Osteoblast (primary cell): ENCODE results near the gene CRIP1. TPM values are rescaled to one million over a fixed set of nuclear protein-coding genes. Genes with fewer than 3 reads are reported as not detected.

Experiments used
- DNase-seq: peaks from one replicate; pipeline ENCODE4 v3.0.0; 2011; ENCODE audit warnings: low spot score, mixed read lengths; ENCODE audit not compliant: insufficient read length; ENCODE audit errors: missing footprints
- H2AFZ ChIP-seq: 2 replicates; pipeline ENCODE4 v1.6.0; 2011; ENCODE audit warnings: mild to moderate bottlenecking, low read length
- H3K27ac ChIP-seq: 2 replicates; pipeline ENCODE4 v1.5.1; 2011; ENCODE audit warnings: mild to moderate bottlenecking, low read depth, low read length, moderate library complexity
- H3K27me3 ChIP-seq: 2 replicates; pipeline ENCODE4 v1.6.0; 2012; ENCODE audit warnings: mild to moderate bottlenecking, control low read depth, inconsistent platforms, low read length, moderate library complexity; ENCODE audit not compliant: insufficient read depth
- H3K36me3 ChIP-seq: 2 replicates; pipeline ENCODE4 v1.5.1; 2011; ENCODE audit warnings: mild to moderate bottlenecking, low read length, control low read depth, moderate library complexity; ENCODE audit not compliant: insufficient read depth
- H3K4me1 ChIP-seq: 2 replicates; pipeline ENCODE4 v1.5.1; 2011; ENCODE audit warnings: mild to moderate bottlenecking, low read length, control low read depth, moderate library complexity; ENCODE audit not compliant: insufficient read depth
- H3K4me2 ChIP-seq: 2 replicates; pipeline ENCODE4 v1.6.0; 2011; ENCODE audit warnings: mild to moderate bottlenecking, low read length; ENCODE audit not compliant: insufficient read depth
- H3K4me3 ChIP-seq: fragments of 200-600 bp; sonication (generic); 3 replicates; pipeline ENCODE4 v1.5.1; 2012; ENCODE audit warnings: mild to moderate bottlenecking, low read length, inconsistent platforms; ENCODE audit not compliant: insufficient read depth
- H3K79me2 ChIP-seq: 2 replicates; pipeline ENCODE4 v1.6.0; 2012; ENCODE audit warnings: mild to moderate bottlenecking, low read length, control low read depth, inconsistent platforms; ENCODE audit not compliant: insufficient read depth
- H3K9me3 ChIP-seq: 2 replicates; pipeline ENCODE4 v1.5.1; 2011; ENCODE audit warnings: low read depth, low read length, control low read depth
- H4K20me1 ChIP-seq: 2 replicates; pipeline ENCODE4 v1.6.0; 2012; ENCODE audit warnings: mild to moderate bottlenecking, low read length, control low read depth; ENCODE audit not compliant: insufficient read depth
- CTCF ChIP-seq: IDR thresholded peaks from 2 replicates; pipeline ENCODE4 v1.5.1; 2011; ENCODE audit warnings: mild to moderate bottlenecking, low read depth, low read length, moderate library complexity; ENCODE audit errors: extremely low read depth
- total RNA-seq: library from RNA; depleted of rRNA; stranded (reverse); fragments of >200 nt; gene quantifications from 2 replicates; pipeline ENCODE4 v1.2.3, GENCODE V29; 2012

CRIP1 gene
- total RNA-seq, 1 donor = 8.7 TPM

- no peak for TF ChIP-seq CTCF
- Histone ChIP-seq H3K27me3 (no peaks in the 10 kb centered on the region), H4K20me1 (peaks cover 52% of the 10 kb centered on the region), H3K9me3 (no peaks in the 10 kb centered on the region), H3K4me1 (no peaks in the 10 kb centered on the region), H3K79me2 (peaks cover 70% of the 10 kb centered on the region), H2AFZ (no peak overlapping the region), H3K27ac (no peak overlapping the region), H3K36me3 (peaks cover 8% of the 10 kb centered on the region), H3K4me3 (no peak overlapping the region), H3K4me2 (no peak overlapping the region)
- no peak for DNase-seq
Measured at GRCh38 chr14:105439179-105439578, 47.5 kb upstream of the CRIP1 start.

- H4K20me1 ChIP-seq = peaks cover 48% of the 10 kb centered on the region
- peaks cover 8% of the 10 kb centered on the region for H3K36me3 ChIP-seq
- TF ChIP-seq CTCF = peak; percentile 15
- peaks cover 62% of the 10 kb centered on the region for H3K79me2 ChIP-seq
- no peak overlapping the region for H2AFZ ChIP-seq
- no peak overlapping the region for H3K27ac ChIP-seq
- H3K4me3 ChIP-seq = no peak overlapping the region
- H3K4me2 ChIP-seq = no peak overlapping the region
- no peaks in the 10 kb centered on the region for H3K9me3 ChIP-seq
- peak; percentile 91 for DNase-seq
- no peaks in the 10 kb centered on the region for H3K27me3 ChIP-seq
- no peaks in the 10 kb centered on the region for H3K4me1 ChIP-seq
Measured at GRCh38 chr14:105439710-105440553, 46.8 kb upstream of the CRIP1 start.

- no peaks in the 10 kb centered on the region for H3K4me1 ChIP-seq
- H3K36me3 ChIP-seq = peaks cover 8% of the 10 kb centered on the region
- H3K4me2 ChIP-seq = no peak overlapping the region
- no peak overlapping the region for H2AFZ ChIP-seq
- peaks cover 59% of the 10 kb centered on the region for H3K79me2 ChIP-seq
- DNase-seq = no peak
- TF ChIP-seq CTCF = no peak
- H3K27me3 ChIP-seq = no peaks in the 10 kb centered on the region
- no peak overlapping the region for H3K4me3 ChIP-seq
- H3K27ac ChIP-seq = no peak overlapping the region
- H3K9me3 ChIP-seq = no peaks in the 10 kb centered on the region
- H4K20me1 ChIP-seq = peaks cover 46% of the 10 kb centered on the region
Measured at GRCh38 chr14:105440554-105440900, 46.2 kb upstream of the CRIP1 start.

GRCh38 chr14:105440992-105441391, 45.7 kb upstream of the CRIP1 start:
- peaks cover 46% of the 10 kb centered on the region for H4K20me1 ChIP-seq

More at GRCh38 chr14:105440992-105441391, 45.7 kb upstream of the CRIP1 start:
- H3K4me3 ChIP-seq = no peak overlapping the region
- H3K79me2 ChIP-seq = peaks cover 54% of the 10 kb centered on the region
- no peak for DNase-seq
- H2AFZ ChIP-seq = no peak overlapping the region
- no peak overlapping the region for H3K27ac ChIP-seq
- no peaks in the 10 kb centered on the region for H3K9me3 ChIP-seq
- TF ChIP-seq CTCF = no peak
- H3K4me1 ChIP-seq = no peaks in the 10 kb centered on the region
- no peak overlapping the region for H3K4me2 ChIP-seq
- H3K36me3 ChIP-seq = peaks cover 8% of the 10 kb centered on the region
- H3K27me3 ChIP-seq = no peaks in the 10 kb centered on the region
